Ovary (tissue), 9 donors: Measurements from ENCODE around the gene ACAP3. TPM values are rescaled to one million over a fixed set of nuclear protein-coding genes. Genes with fewer than 3 reads are reported as not detected.
A peak's percentile ranks its signal among the peaks of the same experiment; 100 is the strongest.

Source experiments
- DNase-seq, 5 donors: peaks; one replicate each; pipeline ENCODE4 v3.0.0-alpha.2; 2019 to 2020
- H3K27ac ChIP-seq, 2 donors: fragments of 200-600 bp; one replicate each; pipeline versions ENCODE4 v1.5.1 to v1.8.0; 2019 to 2022
- H3K27me3 ChIP-seq: fragments of 200-600 bp; one replicate; pipeline ENCODE4 v1.8.0; 2022
- H3K36me3 ChIP-seq: fragments of 200-600 bp; sonication (generic); one replicate; pipeline ENCODE4 v1.5.1; 2019
- H3K4me1 ChIP-seq: one replicate; pipeline ENCODE4 v1.8.1; 2013; ENCODE audit warnings: mild to moderate bottlenecking, moderate library complexity; ENCODE audit not compliant: insufficient read depth
- H3K4me3 ChIP-seq: fragments of 200-600 bp; sonication (generic); one replicate; pipeline ENCODE4 v1.5.1; 2017
- H3K9me3 ChIP-seq, 2 donors: fragments of 200-600 bp in 1 of 2; sonication (generic) in 1 of 2; one replicate each; pipeline versions ENCODE4 v1.5.1 to v1.8.1; 2013 to 2019; ENCODE audit warnings: mild to moderate bottlenecking in 1 of 2, moderate library complexity in 1 of 2
- CTCF ChIP-seq, 3 donors: fragments of 450-650 bp in 2 of 3; fragments of 200-600 bp in 1 of 3; IDR thresholded peaks; one replicate each; pipeline versions ENCODE4 v1.5.1 to v1.8.0; 2016 to 2022; ENCODE audit warnings: antibody characterized with exemption in 3 of 3, mild to moderate bottlenecking in 1 of 3
- EP300 ChIP-seq: sonication (generic); formaldehyde crosslinking; IDR thresholded peaks from one replicate; pipeline ENCODE4 v1.6.1; 2017; ENCODE audit warnings: antibody characterized with exemption
- POLR2A ChIP-seq: fragments of 450-650 bp; IDR thresholded peaks from one replicate; pipeline ENCODE4 v1.6.1; 2017; ENCODE audit warnings: antibody characterized with exemption, mild to moderate bottlenecking, moderate library complexity
- WGBS, 3 donors: extraction: QIAGEN DNeasy Blood & Tissue Kit in 1 of 3; methylation state at CpG; one replicate each; pipeline versions ENCODE4 v1.1.5 to v1.1.7; 2013 to 2017; 5-methylcytosine and 5-hydroxymethylcytosine counted together
- intact Hi-C, 4 donors: fragments of 100-400 bp; cut with DNase I; formaldehyde crosslinking; loops; one replicate each; pipeline versions ENCODE4 v1.11.0 to v1.15.1; 2022 to 2023
- polyA plus RNA-seq, 2 donors: library from polyadenylated mRNA; stranded (reverse); fragments of 200-250 nt in 1 of 2; fragments of 350-450 nt in 1 of 2; fragmentation: Illumina TruSeq in 1 of 2; extraction: RNeasy Lipid Tissue Mini Kit (QIAGEN cat#74804) in 1 of 2; gene quantifications; one replicate each; pipeline ENCODE4 v1.2.3, GENCODE V29; 2013 to 2014
- total RNA-seq, 7 donors: library from RNA; depleted of rRNA in 2 of 7; stranded (reverse); fragments of >200 nt in 2 of 7; fragmentation: NEBNext Ultra II Directional in 3 of 7; extraction: Animal tissue kit (Norgen Biotek cat#: 25700) in 3 of 7; gene quantifications; one replicate each; pipeline versions ENCODE4 v1.1.0 to v1.2.4, GENCODE V29; 2016 to 2023
- donor health status: DM: no; HTN: no; CAD: no; lungs with moderate emphysema.
- donor health status: DM: no; HTN: no; CAD: no.
- donor health status: Bipolar disorder and iron deficiency.
- donor health status: DM: yes; HTN: yes; CAD: no.
- donor health status: DM: no; HTN: no; CAD: no.
- donor health status: DM: yes; HTN: yes; CAD: no.

The ACAP3 gene
- total and polyA plus RNA-seq, 9 donors: 3.5 to 62.4 (median 45.1) TPM

- intact Hi-C loops: loop anchor here in 1 of 4 donors (2.0 kb wide), 2 partner anchors 23 to 51 kb away; partner anchors contain the start of genes CCNL2, CPTP and INTS11
- peaks cover 33% of the 10 kb centered on the region for H3K4me1 ChIP-seq
- H3K36me3 ChIP-seq: no peaks in the 10 kb centered on the region
- H3K27me3 ChIP-seq: no peaks in the 10 kb centered on the region
- H3K4me3 ChIP-seq: peak overlapping the region; percentile 46
- 14 to 18% (median 17%) methylated on average over 6 to 26 of the region's 26 CpGs for WGBS, 3 donors
- no peaks in the 10 kb centered on the region for H3K9me3 ChIP-seq
- no peak for DNase-seq
- H3K27ac ChIP-seq: peak overlapping the region; percentile 20 to 53
- TF ChIP-seq EP300 (no peak), POLR2A (no peak), CTCF (IDR thresholded peaks at IDR 0.05) (no peak)
Observed at GRCh38 chr1:1347663-1348419, 40.1 kb upstream of the ACAP3 start.

- Histone ChIP-seq H3K4me1 (peaks cover 33% of the 10 kb centered on the region), H3K27me3 (no peaks in the 10 kb centered on the region), H3K27ac (peak overlapping the region; percentile 20 to 53), H3K36me3 (no peaks in the 10 kb centered on the region), H3K9me3 (no peaks in the 10 kb centered on the region), H3K4me3 (no peak overlapping the region)
- no peak for DNase-seq
- intact Hi-C loops: no loop called here
- 73 to 82% (median 80%) methylated on average over 10 of the region's 10 CpGs for WGBS, 3 donors
- TF ChIP-seq POLR2A (no peak), CTCF (IDR thresholded peaks at IDR 0.05) (no peak), EP300 (no peak)
Observed at GRCh38 chr1:1347026-1347595, 39.4 kb upstream of the ACAP3 start.

- TF ChIP-seq POLR2A (no peak), EP300 (no peak), CTCF (IDR thresholded peaks at IDR 0.05) (no peak)
- H3K36me3 ChIP-seq: no peaks in the 10 kb centered on the region
- no peaks in the 10 kb centered on the region for H3K9me3 ChIP-seq
- WGBS, 3 donors: 84 to 93% (median 87%) methylated on average over 10 of the region's 10 CpGs
- peak overlapping the region in 1 of 2 donors; percentile 6 for H3K27ac ChIP-seq
- intact Hi-C loops: no loop called here
- H3K4me1 ChIP-seq: peaks cover 29% of the 10 kb centered on the region
- no peak overlapping the region for H3K4me3 ChIP-seq
- H3K27me3 ChIP-seq: no peaks in the 10 kb centered on the region
- no peak for DNase-seq
Observed at GRCh38 chr1:1346501-1346890, 38.8 kb upstream of the ACAP3 start.

- WGBS, 3 donors: 59 to 74% (median 70%) methylated on average over 9 to 12 of the region's 12 CpGs
- no peaks in the 10 kb centered on the region for H3K27me3 ChIP-seq
- H3K27ac ChIP-seq: peak overlapping the region in 1 of 2 donors; percentile 6
- H3K4me1 ChIP-seq: peaks cover 26% of the 10 kb centered on the region
- TF ChIP-seq POLR2A (no peak), EP300 (no peak), CTCF (IDR thresholded peaks at IDR 0.05) (no peak)
- no peaks in the 10 kb centered on the region for H3K36me3 ChIP-seq
- DNase-seq: no peak
- H3K4me3 ChIP-seq: no peak overlapping the region
- no peaks in the 10 kb centered on the region for H3K9me3 ChIP-seq
- intact Hi-C loops: no loop called here
Observed at GRCh38 chr1:1345860-1346500, 38.2 kb upstream of the ACAP3 start.
